Erythroblast (primary cell): ENCODE measurements around the gene TXNDC2.

Source experiments
- DNase-seq, 2 experiments: peaks; one replicate each; lab custom pipeline; 2025; lab: John Stamatoyannopoulos, UW
- GATA1 ChIP-seq: IDR thresholded peaks from 2 replicates; pipeline ENCODE4 v1.6.1; 2011; ENCODE audit warnings: low read depth, mild to moderate bottlenecking, control low read depth, low read length, moderate library complexity
- POLR2A ChIP-seq: IDR thresholded peaks from 2 replicates; pipeline ENCODE4 v1.6.1; 2011; ENCODE audit warnings: mild to moderate bottlenecking, low read length

TXNDC2 gene

GRCh38 chr18:9866627-9867026, 19.1 kb upstream of the TXNDC2 start:
- DNase-seq = no peak

GRCh38 chr18:9867071-9867594, 18.6 kb upstream of the TXNDC2 start:
- TF ChIP-seq POLR2A (no peak), GATA1 (no peak)
- DNase-seq = no peak

More at GRCh38 chr18:9866627-9867026, 19.1 kb upstream of the TXNDC2 start:
- TF ChIP-seq POLR2A = no peak
- no peak for TF ChIP-seq GATA1

- peak in 1 of 2 experiments; percentile 74 for DNase-seq
- TF ChIP-seq POLR2A (no peak), GATA1 (no peak)
These were observed 16.7 kb upstream of the TXNDC2 start for GRCh38 chr18:9868857-9869714.

- peak; percentile 90 to 91 for DNase-seq
- TF ChIP-seq GATA1 (no peak), POLR2A (no peak)
These were observed 15.9 kb upstream of the TXNDC2 start for GRCh38 chr18:9869715-9870430.

GRCh38 chr18:9870431-9871008, 15.3 kb upstream of the TXNDC2 start:
- TF ChIP-seq POLR2A = no peak
- TF ChIP-seq GATA1 = no peak
- peak; percentile 47 to 68 for DNase-seq

- DNase-seq = peak in 1 of 2 experiments; percentile 34
- no peak for TF ChIP-seq GATA1
- TF ChIP-seq POLR2A = no peak
These were observed 14.5 kb upstream of the TXNDC2 start for GRCh38 chr18:9871244-9871746.

- DNase-seq = no peak
- no peak for TF ChIP-seq GATA1
- no peak for TF ChIP-seq POLR2A
These were observed 12.9 kb upstream of the TXNDC2 start for GRCh38 chr18:9872823-9873222.

- no peak for TF ChIP-seq GATA1
- TF ChIP-seq POLR2A = no peak
- DNase-seq = no peak
These were observed 11.0 kb upstream of the TXNDC2 start for GRCh38 chr18:9874728-9875127.

GRCh38 chr18:9876212-9876866, 9.4 kb upstream of the TXNDC2 start:
- TF ChIP-seq GATA1 = no peak
- no peak for TF ChIP-seq POLR2A
- DNase-seq = peak; percentile 53 to 74

- TF ChIP-seq GATA1 = no peak
- peak; percentile 71 for TF ChIP-seq POLR2A
- DNase-seq = peak; percentile 97 to 99
These were observed 8.7 kb upstream of the TXNDC2 start for GRCh38 chr18:9876867-9877654.

- DNase-seq = no peak
- TF ChIP-seq GATA1 = no peak
- no peak for TF ChIP-seq POLR2A
These were observed 8.1 kb upstream of the TXNDC2 start for GRCh38 chr18:9877655-9878014.

- TF ChIP-seq POLR2A = no peak
- TF ChIP-seq GATA1 = no peak
- peak in 1 of 2 experiments; percentile 39 for DNase-seq
These were observed 7.7 kb upstream of the TXNDC2 start for GRCh38 chr18:9878095-9878494.
